SK-N-SH (cell line): Measurements from ENCODE around the gene DCAF11. TPM values are rescaled to one million over a fixed set of nuclear protein-coding genes. Genes with fewer than 3 reads are reported as not detected.

Experiments used
- CTCF ChIA-PET: fragments of 300-600, 350-600 bp; formaldehyde crosslinking; extraction: SDS; loops from one replicate; lab custom pipeline; 2021; lab: Yijun Ruan, JAX
- POLR2A ChIA-PET: fragments of 350-600 bp; sonication (Branson Sonifier 250); formaldehyde crosslinking; extraction: SDS; loops from one replicate; lab custom pipeline; 2020; ENCODE audit warnings: antibody characterized with exemption, inconsistent platforms; lab: Yijun Ruan, JAX
- DNase-seq: peaks from one replicate; pipeline ENCODE4 v3.0.0; 2012
- H2AFZ ChIP-seq: fragments of 200-600 bp; sonication (generic); 2 replicates; pipeline ENCODE4 v1.8.1; 2016; ENCODE audit warnings: antibody characterized with exemption, mild to moderate bottlenecking, low read depth
- H3F3A ChIP-seq: fragments of 200-600 bp; sonication (generic); replicated peaks from 2 replicates; pipeline ENCODE3; 2016; ENCODE audit warnings: antibody characterized with exemption, mild to moderate bottlenecking; ENCODE audit not compliant: insufficient read depth
- H3K27ac ChIP-seq, 2 experiments: fragments of 200-500 bp in 1 of 2; fragments of 200-600 bp in 1 of 2; sonication (Bioruptor generic) in 1 of 2; sonication (generic), shearing (Covaris generic) in 1 of 2; 2 replicates each; pipeline versions ENCODE4 v1.5.1 to v1.6.1; 2014 to 2016; ENCODE audit warnings: low read depth in 2 of 2, inconsistent platforms in 1 of 2, low read length in 1 of 2, mild to moderate bottlenecking in 1 of 2, mixed read lengths in 1 of 2
- H3K27me3 ChIP-seq: fragments of 200-600 bp; sonication (generic), shearing (Covaris generic); 2 replicates; pipeline ENCODE4 v1.6.1; 2016; ENCODE audit warnings: mixed run types; ENCODE audit not compliant: insufficient read depth
- H3K36me3 ChIP-seq, 2 experiments: fragments of 200-500 bp in 1 of 2; fragments of 200-600 bp in 1 of 2; sonication (Bioruptor generic) in 1 of 2; sonication (generic) in 1 of 2; replicated peaks in 1 of 2; 2 replicates each; pipeline versions ENCODE3 to v1.5.1; 2014 to 2016; ENCODE audit warnings: low read length in 1 of 2, mild to moderate bottlenecking in 1 of 2; ENCODE audit not compliant: insufficient read depth in 2 of 2, control insufficient read depth in 1 of 2
- H3K4me1 ChIP-seq, 2 experiments: fragments of 200-500 bp in 1 of 2; fragments of 200-600 bp in 1 of 2; sonication (Bioruptor generic) in 1 of 2; sonication (generic), shearing (Covaris generic) in 1 of 2; 2 replicates each; pipeline versions ENCODE4 v1.5.1 to v1.6.1; 2014 to 2016; ENCODE audit warnings: low read depth in 1 of 2, low read length in 1 of 2, mixed run types in 1 of 2; ENCODE audit not compliant: insufficient read depth in 2 of 2, control insufficient read depth in 1 of 2
- H3K4me2 ChIP-seq: fragments of 200-600 bp; sonication (generic), shearing (Covaris generic); 2 replicates; pipeline ENCODE4 v1.6.1; 2017; ENCODE audit warnings: mixed run types
- H3K4me3 ChIP-seq, 2 experiments: fragments of 200-500 bp in 1 of 2; fragments of 200-600 bp in 1 of 2; sonication (Bioruptor generic) in 1 of 2; sonication (generic), shearing (Covaris generic) in 1 of 2; 2 replicates each; pipeline versions ENCODE4 v1.5.1 to v1.8.1; 2014 to 2016; ENCODE audit warnings: low read depth in 2 of 2, inconsistent platforms in 1 of 2, low read length in 1 of 2, mild to moderate bottlenecking in 1 of 2, mixed read lengths in 1 of 2, moderate library complexity in 1 of 2
- H3K79me2 ChIP-seq: fragments of 200-600 bp; sonication (generic); 2 replicates; pipeline ENCODE4 v1.8.1; 2017; ENCODE audit warnings: mild to moderate bottlenecking; ENCODE audit not compliant: insufficient read depth
- H3K9ac ChIP-seq: fragments of 200-600 bp; sonication (generic); 2 replicates; pipeline ENCODE4 v1.6.1; 2017; ENCODE audit warnings: mixed run types
- H3K9me2 ChIP-seq: fragments of 200-600 bp; sonication (generic); 2 replicates; pipeline ENCODE4 v1.6.1; 2017; ENCODE audit warnings: mixed run types
- H3K9me3 ChIP-seq: fragments of 200-600 bp; sonication (generic); 2 replicates; pipeline ENCODE4 v1.6.1; 2017; ENCODE audit warnings: mixed run types, mild to moderate bottlenecking, moderate library complexity
- H4K20me1 ChIP-seq: fragments of 200-600 bp; sonication (generic); 2 replicates; pipeline ENCODE4 v1.6.1; 2017; ENCODE audit warnings: mild to moderate bottlenecking, mixed run types; ENCODE audit not compliant: insufficient read depth
- ELF1 ChIP-seq: IDR thresholded peaks from 2 replicates; pipeline ENCODE4 v1.4.0; 2012
- EP300 ChIP-seq, 2 experiments: IDR thresholded peaks; 2 replicates each; pipeline versions ENCODE4 v1.4.0 to v1.6.1; 2012; ENCODE audit warnings: borderline replicate concordance in 1 of 2, low read depth in 1 of 2, low read length in 1 of 2
- FOSL2 ChIP-seq: IDR thresholded peaks from 2 replicates; pipeline ENCODE4 v1.4.0; 2012; ENCODE audit warnings: low read depth, mild to moderate bottlenecking, moderate library complexity, borderline replicate concordance
- JUND ChIP-seq: IDR thresholded peaks from 2 replicates; pipeline ENCODE4 v1.4.0; 2012
- MEF2A ChIP-seq: IDR thresholded peaks from 2 replicates; pipeline ENCODE4 v1.4.0; 2012; ENCODE audit warnings: low read depth, borderline replicate concordance
- MXI1 ChIP-seq: IDR thresholded peaks from 2 replicates; pipeline ENCODE4 v1.6.1; 2012; ENCODE audit warnings: mild to moderate bottlenecking, low read depth, low read length, improper control_type of control experiment
- NRF1 ChIP-seq: IDR thresholded peaks from 2 replicates; pipeline ENCODE4 v1.6.1; 2012; ENCODE audit warnings: low read depth, mild to moderate bottlenecking, low read length
- POLR2AphosphoS5 ChIP-seq: IDR thresholded peaks from 2 replicates; pipeline ENCODE4 v1.6.1; 2012; ENCODE audit warnings: low read depth, low read length
- RCOR1 ChIP-seq: fragments of 150-350 bp; IDR thresholded peaks from 2 replicates; pipeline ENCODE4 v1.6.1; 2017; ENCODE audit warnings: antibody characterized with exemption, low read length
- RFX5 ChIP-seq: IDR thresholded peaks from 2 replicates; pipeline ENCODE4 v1.6.1; 2012; ENCODE audit warnings: mild to moderate bottlenecking, improper control_type of control experiment, low read length
- TAF1 ChIP-seq: IDR thresholded peaks from 2 replicates; pipeline ENCODE4 v1.6.1; 2012; ENCODE audit warnings: low read depth, mild to moderate bottlenecking, low read length, moderate library complexity, borderline replicate concordance
- TCF12 ChIP-seq: IDR thresholded peaks from 2 replicates; pipeline ENCODE4 v1.4.0; 2012
- YY1 ChIP-seq: IDR thresholded peaks from 2 replicates; pipeline ENCODE4 v1.4.0; 2012; ENCODE audit warnings: low read depth, mild to moderate bottlenecking
- WGBS: methylation state at CpG from one replicate; pipeline ENCODE4 v1.1.6; 2017; ENCODE audit warnings: low lambda C conversion rate; 5-methylcytosine and 5-hydroxymethylcytosine counted together
- polyA plus RNA-seq, 3 experiments: library from polyadenylated mRNA; depleted of rRNA; stranded (reverse); fragments of >200 nt; gene quantifications; 2 replicates each; pipeline ENCODE4 v1.2.3, GENCODE V29; 2012
- TF ChIP-seq, protein P1 (sequence below): fragments of 150-350 bp; IDR thresholded peaks from 2 replicates; pipeline ENCODE4 v1.6.1; 2016; ENCODE audit warnings: mild to moderate bottlenecking, low read depth, low read length
- TF ChIP-seq, protein P2 (sequence below): fragments of 150-350 bp; IDR thresholded peaks from 2 replicates; pipeline ENCODE4 v1.6.1; 2017; ENCODE audit warnings: antibody characterized with exemption, low read length, low read depth, borderline replicate concordance
- TF ChIP-seq, protein P3 (sequence below): IDR thresholded peaks from 2 replicates; pipeline ENCODE4 v1.4.0; 2012; ENCODE audit warnings: low read depth, borderline replicate concordance
- TF ChIP-seq, protein P4 (sequence below): IDR thresholded peaks from 2 replicates; pipeline ENCODE4 v1.4.0; 2012; ENCODE audit warnings: low read depth

The DCAF11 gene
- polyA plus RNA-seq, 1 of the 3 experiments (the other 2 are of a cell fraction), result 34.6 TPM

GRCh38 chr14:24121210-24121609 is 6.6 kb downstream of the DCAF11 start:
- CTCF ChIA-PET, result interaction anchor here (1.4 kb wide), 1 partner anchor 12 kb away, joined by 3 read pairs; no protein-coding TSS in a partner anchor
- H3K4me3 ChIP-seq, result no peak overlapping the region
- H3K4me1 ChIP-seq, result peaks cover 4% of the 10 kb centered on the region in 2 experiments; a peak in 2 of 4 replicates
- TF ChIP-seq NRF1 (no peak), TAF1 (no peak), RFX5 (no peak), ELF1 (no peak), FOSL2 (no peak), MXI1 (no peak), RCOR1 (no peak), MEF2A (no peak), TCF12 (no peak), POLR2AphosphoS5 (no peak)
- TF ChIP-seq, protein P1, sequence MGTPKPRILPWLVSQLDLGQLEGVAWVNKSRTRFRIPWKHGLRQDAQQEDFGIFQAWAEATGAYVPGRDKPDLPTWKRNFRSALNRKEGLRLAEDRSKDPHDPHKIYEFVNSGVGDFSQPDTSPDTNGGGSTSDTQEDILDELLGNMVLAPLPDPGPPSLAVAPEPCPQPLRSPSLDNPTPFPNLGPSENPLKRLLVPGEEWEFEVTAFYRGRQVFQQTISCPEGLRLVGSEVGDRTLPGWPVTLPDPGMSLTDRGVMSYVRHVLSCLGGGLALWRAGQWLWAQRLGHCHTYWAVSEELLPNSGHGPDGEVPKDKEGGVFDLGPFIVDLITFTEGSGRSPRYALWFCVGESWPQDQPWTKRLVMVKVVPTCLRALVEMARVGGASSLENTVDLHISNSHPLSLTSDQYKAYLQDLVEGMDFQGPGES, result no peak
- TF ChIP-seq, protein P2, sequence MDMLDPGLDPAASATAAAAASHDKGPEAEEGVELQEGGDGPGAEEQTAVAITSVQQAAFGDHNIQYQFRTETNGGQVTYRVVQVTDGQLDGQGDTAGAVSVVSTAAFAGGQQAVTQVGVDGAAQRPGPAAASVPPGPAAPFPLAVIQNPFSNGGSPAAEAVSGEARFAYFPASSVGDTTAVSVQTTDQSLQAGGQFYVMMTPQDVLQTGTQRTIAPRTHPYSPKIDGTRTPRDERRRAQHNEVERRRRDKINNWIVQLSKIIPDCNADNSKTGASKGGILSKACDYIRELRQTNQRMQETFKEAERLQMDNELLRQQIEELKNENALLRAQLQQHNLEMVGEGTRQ, result no peak
- TF ChIP-seq, protein P3, sequence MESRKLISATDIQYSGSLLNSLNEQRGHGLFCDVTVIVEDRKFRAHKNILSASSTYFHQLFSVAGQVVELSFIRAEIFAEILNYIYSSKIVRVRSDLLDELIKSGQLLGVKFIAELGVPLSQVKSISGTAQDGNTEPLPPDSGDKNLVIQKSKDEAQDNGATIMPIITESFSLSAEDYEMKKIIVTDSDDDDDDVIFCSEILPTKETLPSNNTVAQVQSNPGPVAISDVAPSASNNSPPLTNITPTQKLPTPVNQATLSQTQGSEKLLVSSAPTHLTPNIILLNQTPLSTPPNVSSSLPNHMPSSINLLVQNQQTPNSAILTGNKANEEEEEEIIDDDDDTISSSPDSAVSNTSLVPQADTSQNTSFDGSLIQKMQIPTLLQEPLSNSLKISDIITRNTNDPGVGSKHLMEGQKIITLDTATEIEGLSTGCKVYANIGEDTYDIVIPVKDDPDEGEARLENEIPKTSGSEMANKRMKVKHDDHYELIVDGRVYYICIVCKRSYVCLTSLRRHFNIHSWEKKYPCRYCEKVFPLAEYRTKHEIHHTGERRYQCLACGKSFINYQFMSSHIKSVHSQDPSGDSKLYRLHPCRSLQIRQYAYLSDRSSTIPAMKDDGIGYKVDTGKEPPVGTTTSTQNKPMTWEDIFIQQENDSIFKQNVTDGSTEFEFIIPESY, result no peak
- H2AFZ ChIP-seq, result no peak overlapping the region
- WGBS, result 88% methylated on average over 4 of the region's 8 CpGs
- DNase-seq, result no peak
- no peaks in the 10 kb centered on the region for H4K20me1 ChIP-seq
- no peaks in the 10 kb centered on the region for H3K9me2 ChIP-seq
- H3K27me3 ChIP-seq, result no peaks in the 10 kb centered on the region
- no peak overlapping the region for H3K4me2 ChIP-seq
- no peaks in the 10 kb centered on the region for H3K9me3 ChIP-seq
- no peak overlapping the region for H3K27ac ChIP-seq
- no peaks in the 10 kb centered on the region for H3K79me2 ChIP-seq
- H3K9ac ChIP-seq, result no peak overlapping the region
- peaks cover 12 to 47% of the 10 kb centered on the region in 2 experiments for H3K36me3 ChIP-seq
- POLR2A ChIA-PET, result no interaction called here
- no peaks in the 10 kb centered on the region for H3F3A ChIP-seq

DNA sequence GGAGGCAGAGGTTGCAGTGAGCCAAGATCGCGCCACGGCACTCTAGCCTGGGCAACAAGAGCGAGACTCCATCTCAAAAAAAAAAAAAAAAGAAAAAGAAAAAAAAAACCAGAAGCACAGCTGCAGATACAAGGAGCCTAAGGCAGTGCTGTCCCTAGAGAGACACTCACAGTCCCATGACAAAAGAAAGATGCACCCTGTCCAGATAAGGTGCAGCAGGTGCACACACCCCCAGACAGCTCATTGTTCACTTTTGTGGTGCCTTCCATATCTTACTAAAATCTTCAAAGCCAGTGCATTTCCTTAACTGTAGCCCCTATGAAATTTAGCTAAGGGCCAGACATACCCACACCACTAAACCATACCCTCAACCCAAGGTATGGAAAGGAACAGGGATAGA is 7.8 kb downstream of the DCAF11 start:
- no peaks in the 10 kb centered on the region for H3K9me2 ChIP-seq
- H3K9ac ChIP-seq, result no peak overlapping the region
- no peak overlapping the region for H3K4me2 ChIP-seq
- no peak for DNase-seq
- no peak overlapping the region for H2AFZ ChIP-seq
- peaks cover 12 to 40% of the 10 kb centered on the region in 2 experiments for H3K36me3 ChIP-seq
- POLR2A ChIA-PET, result interaction anchor here (0.9 kb wide), 1 partner anchor 8 kb away, joined by 4 read pairs; the partner anchor contains the start of gene DCAF11
- 94% methylated on average over 4 of the region's 4 CpGs for WGBS
- H4K20me1 ChIP-seq, result no peaks in the 10 kb centered on the region
- H3K27me3 ChIP-seq, result no peaks in the 10 kb centered on the region
- H3K79me2 ChIP-seq, result no peaks in the 10 kb centered on the region
- no peaks in the 10 kb centered on the region for H3K4me1 ChIP-seq
- peaks cover 2% of the 10 kb centered on the region for H3F3A ChIP-seq
- no peaks in the 10 kb centered on the region for H3K9me3 ChIP-seq
- no peak overlapping the region for H3K4me3 ChIP-seq
- no peak overlapping the region for H3K27ac ChIP-seq
- CTCF ChIA-PET, result interaction anchor here (1.3 to 2.0 kb wide), 2 partner anchors 14 to 32 kb away, joined by 3 to 5 read pairs; no protein-coding TSS in a partner anchor
- TF ChIP-seq MEF2A, result no peak
- TF ChIP-seq, protein P4, sequence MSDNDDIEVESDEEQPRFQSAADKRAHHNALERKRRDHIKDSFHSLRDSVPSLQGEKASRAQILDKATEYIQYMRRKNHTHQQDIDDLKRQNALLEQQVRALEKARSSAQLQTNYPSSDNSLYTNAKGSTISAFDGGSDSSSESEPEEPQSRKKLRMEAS, result no peak
- TF ChIP-seq EP300 (IDR thresholded peaks at IDR 0.05; ENCODE audit: borderline replicate concordance in 1 of 2, low read depth in 1 of 2, low read length in 1 of 2), result no peak
- TF ChIP-seq, protein P3, result no peak
- TF ChIP-seq JUND, result no peak
- TF ChIP-seq, protein P2, result no peak
- TF ChIP-seq YY1, result no peak
